HEK293 (cell line): ENCODE measurements around the gene CNIH1.

Experiments used
- CTCF ChIA-PET: fragments of 350-600 bp; formaldehyde crosslinking; extraction: SDS; loops from one replicate; lab custom pipeline; 2021; ENCODE audit warnings: antibody characterized with exemption; lab: Yijun Ruan, JAX
- POLR2A ChIA-PET: fragments of 300-600 bp; formaldehyde crosslinking; extraction: SDS; loops from one replicate; lab custom pipeline; 2020; ENCODE audit warnings: antibody characterized with exemption, inconsistent platforms; lab: Yijun Ruan, JAX
- H3K27ac ChIP-seq: fragments of 200-500 bp; sonication (Bioruptor generic); 2 replicates; pipeline ENCODE4 v1.5.1; 2014; ENCODE audit warnings: low read depth, low read length, control low read depth, inconsistent platforms; ENCODE audit errors: extremely low read depth
- H3K36me3 ChIP-seq, 2 experiments: fragments of 200-500 bp in 1 of 2; sonication (Bioruptor generic) in 1 of 2; 1 replicate in 1 of 2; 2 replicates in 1 of 2; pipeline ENCODE4 v1.5.1; 2014 to 2017; ENCODE audit warnings: inconsistent platforms in 2 of 2, low read length in 2 of 2; ENCODE audit not compliant: control insufficient read depth in 2 of 2, insufficient read depth in 1 of 2
- H3K4me1 ChIP-seq: fragments of 200-500 bp; sonication (Bioruptor generic); 2 replicates; pipeline ENCODE4 v1.5.1; 2014; ENCODE audit warnings: mild to moderate bottlenecking, low read length, inconsistent platforms; ENCODE audit not compliant: control insufficient read depth, insufficient read depth
- H3K4me3 ChIP-seq: 2 replicates; pipeline ENCODE4 v1.5.1; 2011; ENCODE audit warnings: low read depth, mild to moderate bottlenecking, control low read depth, low read length, moderate library complexity
- H3K9me3 ChIP-seq: fragments of 200-500 bp; sonication (Bioruptor generic); 2 replicates; pipeline ENCODE4 v1.5.1; 2014; ENCODE audit warnings: low read depth, low read length, inconsistent platforms; ENCODE audit not compliant: control insufficient read depth, insufficient read depth
- GLI2 ChIP-seq: fragments of 450-650 bp; formaldehyde crosslinking; IDR thresholded peaks from 2 replicates; pipeline ENCODE4; 2017; ENCODE audit warnings: missing biosample characterization, missing genetic modification characterization, low read depth, borderline replicate concordance
- GLIS1 ChIP-seq: fragments of 450-650 bp; formaldehyde crosslinking; IDR thresholded peaks from 2 replicates; pipeline ENCODE4 v1.5.1; 2016; ENCODE audit warnings: missing biosample characterization, missing genetic modification characterization
- MEIS1 ChIP-seq: sonication (generic); formaldehyde crosslinking; IDR thresholded peaks from 2 replicates; pipeline ENCODE4 v1.8.1; 2022; ENCODE audit warnings: missing genetic modification reagents, mild to moderate bottlenecking, borderline replicate concordance
- ZBTB26 ChIP-seq: fragments of 450-650 bp; formaldehyde crosslinking; optimal IDR thresholded peaks from 2 replicates; pipeline ENCODE3; 2016; ENCODE audit warnings: missing biosample characterization, mild to moderate bottlenecking, missing genetic modification characterization
- ZNF19 ChIP-seq: fragments of 450-650 bp; formaldehyde crosslinking; IDR thresholded peaks from 2 replicates; pipeline ENCODE4; 2016; ENCODE audit warnings: missing biosample characterization, missing genetic modification characterization, low read depth
- ZNF239 ChIP-seq: fragments of 450-650 bp; formaldehyde crosslinking; IDR thresholded peaks from 2 replicates; pipeline ENCODE4 v1.5.1; 2016; ENCODE audit warnings: missing biosample characterization, missing genetic modification characterization
- ZNF404 ChIP-seq: fragments of 450-650 bp; formaldehyde crosslinking; IDR thresholded peaks from 2 replicates; pipeline ENCODE4 v1.5.1; 2017; ENCODE audit warnings: missing biosample characterization, missing genetic modification characterization
- ZNF521 ChIP-seq: fragments of 450-650 bp; formaldehyde crosslinking; IDR thresholded peaks from 2 replicates; pipeline ENCODE4 v1.5.1; 2017; ENCODE audit warnings: missing biosample characterization, mild to moderate bottlenecking, missing genetic modification characterization
- ZNF555 ChIP-seq: fragments of 450-650 bp; formaldehyde crosslinking; conservative IDR thresholded peaks from 2 replicates; pipeline ENCODE4 v1.5.1; 2017; ENCODE audit warnings: missing biosample characterization, mild to moderate bottlenecking, missing genetic modification characterization, inconsistent platforms
- ZNF629 ChIP-seq: fragments of 450-650 bp; formaldehyde crosslinking; IDR thresholded peaks from 2 replicates; pipeline ENCODE4 v1.5.1; 2017; ENCODE audit warnings: missing biosample characterization, missing genetic modification characterization
- ZNF660 ChIP-seq: fragments of 450-650 bp; IDR thresholded peaks from 2 replicates; pipeline ENCODE4 v1.5.1; 2018; ENCODE audit warnings: missing biosample characterization, mild to moderate bottlenecking, missing genetic modification characterization
- ZSCAN16 ChIP-seq: fragments of 450-650 bp; formaldehyde crosslinking; IDR thresholded peaks from 2 replicates; pipeline ENCODE4 v1.5.1; 2016; ENCODE audit warnings: missing biosample characterization, missing genetic modification characterization
- TF ChIP-seq, protein P1 (sequence below): fragments of 450-650 bp; formaldehyde crosslinking; IDR thresholded peaks from 2 replicates; pipeline ENCODE4 v1.5.1; 2016; ENCODE audit warnings: missing biosample characterization, missing genetic modification characterization
- TF ChIP-seq, protein P2 (sequence below): fragments of 450-650 bp; formaldehyde crosslinking; conservative IDR thresholded peaks from 2 replicates; pipeline ENCODE4 v1.5.1; 2016; ENCODE audit warnings: low read depth, missing biosample characterization, missing genetic modification characterization
- TF ChIP-seq, protein P3 (sequence below): fragments of 450-650 bp; formaldehyde crosslinking; IDR thresholded peaks from 2 replicates; pipeline ENCODE4 v1.5.1; 2017; ENCODE audit warnings: missing biosample characterization, missing genetic modification characterization
- TF ChIP-seq, protein P4 (sequence below): fragments of 450-650 bp; formaldehyde crosslinking; IDR thresholded peaks from 2 replicates; pipeline ENCODE4 v1.5.1; 2017; ENCODE audit warnings: missing biosample characterization, missing genetic modification characterization

Gene CNIH1

GRCh38 chr14:54440873-54441868 lies at the start of gene CNIH1 (continued):
- TF ChIP-seq MEIS1 (no peak), ZNF629 (tag by site-specific recombination) (no peak), ZNF660 (tag by site-specific recombination) (peak; percentile 46; the same call in 1 of the 2 replicates), ZSCAN16 (tag by site-specific recombination) (no peak), ZNF19 (tag by site-specific recombination) (no peak), ZNF404 (tag by site-specific recombination) (no peak), GLI2 (no peak)
- TF ChIP-seq, protein P1, sequence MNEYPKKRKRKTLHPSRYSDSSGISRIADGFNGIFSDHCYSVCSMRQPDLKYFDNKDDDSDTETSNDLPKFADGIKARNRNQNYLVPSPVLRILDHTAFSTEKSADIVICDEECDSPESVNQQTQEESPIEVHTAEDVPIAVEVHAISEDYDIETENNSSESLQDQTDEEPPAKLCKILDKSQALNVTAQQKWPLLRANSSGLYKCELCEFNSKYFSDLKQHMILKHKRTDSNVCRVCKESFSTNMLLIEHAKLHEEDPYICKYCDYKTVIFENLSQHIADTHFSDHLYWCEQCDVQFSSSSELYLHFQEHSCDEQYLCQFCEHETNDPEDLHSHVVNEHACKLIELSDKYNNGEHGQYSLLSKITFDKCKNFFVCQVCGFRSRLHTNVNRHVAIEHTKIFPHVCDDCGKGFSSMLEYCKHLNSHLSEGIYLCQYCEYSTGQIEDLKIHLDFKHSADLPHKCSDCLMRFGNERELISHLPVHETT (tag by site-specific recombination), result no peak

DNA sequence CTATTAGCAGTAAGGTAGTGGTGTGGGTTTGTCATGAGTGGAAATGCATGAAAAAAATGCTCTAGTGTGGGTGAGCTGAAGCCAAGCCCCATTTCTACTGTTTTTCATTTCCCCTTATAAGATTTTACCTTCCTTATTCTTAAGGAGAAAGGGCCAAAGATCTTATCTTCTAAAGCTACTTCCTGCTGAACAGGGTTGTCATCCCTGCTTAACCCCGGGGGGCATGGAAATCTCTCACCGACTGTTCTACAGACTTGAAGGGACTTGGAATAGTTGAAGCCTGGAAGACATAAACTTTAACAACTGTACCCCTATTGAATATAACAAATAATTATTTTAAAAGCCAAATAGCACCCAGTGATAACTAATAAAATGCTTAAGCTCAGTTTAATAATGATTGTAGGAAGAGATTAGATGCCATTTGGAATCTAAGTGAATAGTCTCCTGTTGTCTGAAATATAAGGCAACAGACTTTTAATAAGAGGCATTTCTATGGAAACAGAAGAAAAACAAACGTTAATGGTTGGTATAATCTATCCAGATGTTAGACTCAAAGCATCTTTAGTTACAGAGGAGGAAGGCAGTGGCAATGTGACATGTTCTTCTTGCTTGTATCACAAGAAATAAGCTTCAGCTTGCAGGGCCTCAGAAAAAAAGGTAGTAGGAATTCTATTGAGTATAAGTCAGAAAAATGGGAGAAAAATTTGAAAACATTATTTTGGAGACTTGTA lies 49.4 kb upstream of the CNIH1 start:
- POLR2A ChIA-PET, result no interaction called here
- H3K4me1 ChIP-seq, result peaks cover 13% of the 10 kb centered on the region
- no peak overlapping the region for H3K27ac ChIP-seq
- CTCF ChIA-PET, result interaction anchor here (0.7 to 1.3 kb wide), 2 partner anchors 12 to 124 kb away, joined by 3 to 4 read pairs; no protein-coding TSS in a partner anchor
- no peaks in the 10 kb centered on the region; a peak in 1 of 3 replicates for H3K36me3 ChIP-seq
- H3K9me3 ChIP-seq, result no peaks in the 10 kb centered on the region
- no peak overlapping the region for H3K4me3 ChIP-seq
- TF ChIP-seq ZNF521 (tag by site-specific recombination) (no peak), ZNF555 (tag by site-specific recombination) (no peak), GLIS1 (no peak), ZNF660 (tag by site-specific recombination) (no peak), ZNF239 (no peak), ZBTB26 (no peak)
- TF ChIP-seq, protein P2, sequence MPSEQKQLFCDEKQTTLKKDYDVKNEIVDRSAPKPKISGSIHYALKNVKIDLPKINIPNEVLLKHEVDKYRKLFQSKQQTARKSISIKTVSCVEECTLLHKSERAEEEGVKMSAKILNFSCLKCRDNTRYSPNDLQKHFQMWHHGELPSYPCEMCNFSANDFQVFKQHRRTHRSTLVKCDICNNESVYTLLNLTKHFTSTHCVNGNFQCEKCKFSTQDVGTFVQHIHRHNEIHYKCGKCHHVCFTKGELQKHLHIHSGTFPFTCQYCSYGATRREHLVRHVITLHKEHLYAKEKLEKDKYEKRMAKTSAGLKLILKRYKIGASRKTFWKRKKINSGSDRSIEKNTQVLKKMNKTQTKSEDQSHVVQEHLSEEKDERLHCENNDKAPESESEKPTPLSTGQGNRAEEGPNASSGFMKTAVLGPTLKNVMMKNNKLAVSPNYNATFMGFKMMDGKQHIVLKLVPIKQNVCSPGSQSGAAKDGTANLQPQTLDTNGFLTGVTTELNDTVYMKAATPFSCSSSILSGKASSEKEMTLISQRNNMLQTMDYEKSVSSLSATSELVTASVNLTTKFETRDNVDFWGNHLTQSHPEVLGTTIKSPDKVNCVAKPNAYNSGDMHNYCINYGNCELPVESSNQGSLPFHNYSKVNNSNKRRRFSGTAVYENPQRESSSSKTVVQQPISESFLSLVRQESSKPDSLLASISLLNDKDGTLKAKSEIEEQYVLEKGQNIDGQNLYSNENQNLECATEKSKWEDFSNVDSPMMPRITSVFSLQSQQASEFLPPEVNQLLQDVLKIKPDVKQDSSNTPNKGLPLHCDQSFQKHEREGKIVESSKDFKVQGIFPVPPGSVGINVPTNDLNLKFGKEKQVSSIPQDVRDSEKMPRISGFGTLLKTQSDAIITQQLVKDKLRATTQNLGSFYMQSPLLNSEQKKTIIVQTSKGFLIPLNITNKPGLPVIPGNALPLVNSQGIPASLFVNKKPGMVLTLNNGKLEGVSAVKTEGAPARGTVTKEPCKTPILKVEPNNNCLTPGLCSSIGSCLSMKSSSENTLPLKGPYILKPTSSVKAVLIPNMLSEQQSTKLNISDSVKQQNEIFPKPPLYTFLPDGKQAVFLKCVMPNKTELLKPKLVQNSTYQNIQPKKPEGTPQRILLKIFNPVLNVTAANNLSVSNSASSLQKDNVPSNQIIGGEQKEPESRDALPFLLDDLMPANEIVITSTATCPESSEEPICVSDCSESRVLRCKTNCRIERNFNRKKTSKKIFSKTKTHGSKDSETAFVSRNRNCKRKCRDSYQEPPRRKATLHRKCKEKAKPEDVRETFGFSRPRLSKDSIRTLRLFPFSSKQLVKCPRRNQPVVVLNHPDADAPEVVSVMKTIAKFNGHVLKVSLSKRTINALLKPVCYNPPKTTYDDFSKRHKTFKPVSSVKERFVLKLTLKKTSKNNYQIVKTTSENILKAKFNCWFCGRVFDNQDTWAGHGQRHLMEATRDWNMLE (tag by site-specific recombination), result no peak
- TF ChIP-seq, protein P3, sequence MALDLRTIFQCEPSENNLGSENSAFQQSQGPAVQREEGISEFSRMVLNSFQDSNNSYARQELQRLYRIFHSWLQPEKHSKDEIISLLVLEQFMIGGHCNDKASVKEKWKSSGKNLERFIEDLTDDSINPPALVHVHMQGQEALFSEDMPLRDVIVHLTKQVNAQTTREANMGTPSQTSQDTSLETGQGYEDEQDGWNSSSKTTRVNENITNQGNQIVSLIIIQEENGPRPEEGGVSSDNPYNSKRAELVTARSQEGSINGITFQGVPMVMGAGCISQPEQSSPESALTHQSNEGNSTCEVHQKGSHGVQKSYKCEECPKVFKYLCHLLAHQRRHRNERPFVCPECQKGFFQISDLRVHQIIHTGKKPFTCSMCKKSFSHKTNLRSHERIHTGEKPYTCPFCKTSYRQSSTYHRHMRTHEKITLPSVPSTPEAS (tag by site-specific recombination), result no peak
- TF ChIP-seq, protein P4, sequence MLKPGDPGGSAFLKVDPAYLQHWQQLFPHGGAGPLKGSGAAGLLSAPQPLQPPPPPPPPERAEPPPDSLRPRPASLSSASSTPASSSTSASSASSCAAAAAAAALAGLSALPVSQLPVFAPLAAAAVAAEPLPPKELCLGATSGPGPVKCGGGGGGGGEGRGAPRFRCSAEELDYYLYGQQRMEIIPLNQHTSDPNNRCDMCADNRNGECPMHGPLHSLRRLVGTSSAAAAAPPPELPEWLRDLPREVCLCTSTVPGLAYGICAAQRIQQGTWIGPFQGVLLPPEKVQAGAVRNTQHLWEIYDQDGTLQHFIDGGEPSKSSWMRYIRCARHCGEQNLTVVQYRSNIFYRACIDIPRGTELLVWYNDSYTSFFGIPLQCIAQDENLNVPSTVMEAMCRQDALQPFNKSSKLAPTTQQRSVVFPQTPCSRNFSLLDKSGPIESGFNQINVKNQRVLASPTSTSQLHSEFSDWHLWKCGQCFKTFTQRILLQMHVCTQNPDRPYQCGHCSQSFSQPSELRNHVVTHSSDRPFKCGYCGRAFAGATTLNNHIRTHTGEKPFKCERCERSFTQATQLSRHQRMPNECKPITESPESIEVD (tag by site-specific recombination), result no peak
